Right cardiac atrium (tissue), 5 donors: Measurements from ENCODE around the gene NUDT15. TPM values are rescaled to one million over a fixed set of nuclear protein-coding genes. Genes with fewer than 3 reads are reported as not detected.
"Not testable (repeated sequence)": the region's sequence is repeated elsewhere in the genome, so short reads cannot be mapped to it uniquely, and the experiment has no call there.

ENCODE experiments used
- ATAC-seq, 2 donors: fragments of 200-7000 bp; cut with Tn5 transposase; one replicate each; pipeline versions ENCODE4 v1.8.0 to v1.9.1; 2020; ENCODE audit warnings: moderate library complexity in 2 of 2, mild to moderate bottlenecking in 1 of 2
- DNase-seq, 3 donors: peaks; one replicate each; pipeline ENCODE4 v3.0.0-alpha.2; 2020
- H3K27ac ChIP-seq: one replicate; pipeline ENCODE4 v1.5.1; 2013; ENCODE audit warnings: mild to moderate bottlenecking, low read length, control low read depth, moderate library complexity
- H3K27me3 ChIP-seq: one replicate; pipeline ENCODE4 v1.6.1; 2013; ENCODE audit not compliant: control insufficient read depth, insufficient read depth
- H3K4me1 ChIP-seq: one replicate; pipeline ENCODE4 v1.6.1; 2013; ENCODE audit warnings: low read length; ENCODE audit not compliant: control insufficient read depth, insufficient read depth
- H3K4me3 ChIP-seq: one replicate; pipeline ENCODE4 v1.5.1; 2013; ENCODE audit warnings: low read length, control low read depth
- H3K9me3 ChIP-seq: one replicate; pipeline ENCODE4 v1.6.1; 2013; ENCODE audit warnings: low read length; ENCODE audit not compliant: control insufficient read depth
- WGBS: extraction: QIAGEN DNeasy Blood & Tissue Kit; methylation state at CpG from one replicate; pipeline ENCODE4 v1.1.7; 2013; 5-methylcytosine and 5-hydroxymethylcytosine counted together
- intact Hi-C, 4 donors: fragments of 100-400 bp; cut with DNase I; formaldehyde crosslinking; loops; one replicate each; pipeline versions ENCODE4 v1.11.0 to v1.14.0; 2022 to 2023
- long read RNA-seq, 4 donors: library from polyadenylated mRNA; unstranded; transcript quantifications; one replicate each; pipeline ENCODE4 v2.0.0, GENCODE V29; 2020 to 2021
- polyA plus RNA-seq: library from polyadenylated mRNA; stranded (reverse); fragments of 200-250 nt; gene quantifications from one replicate; pipeline ENCODE4 v1.2.3, GENCODE V29; 2013
- total RNA-seq, 4 donors: library from RNA; stranded (reverse); fragmentation: NEBNext Ultra II Directional; extraction: Animal tissue kit (Norgen Biotek cat#: 25700); gene quantifications; one replicate each; pipeline ENCODE4 v1.2.1, GENCODE V29; 2021
- donor health status: healthy with polysubstance abuse.
- donor health status: DM: no; HTN: yes; CAD: no.
- donor health status: DM: no; HTN: no; CAD: no.
- donor health status: DM: no; HTN: yes; CAD: no; lungs with severe emphysema.
- donor health status: DM: yes; HTN: yes; CAD: no.

Gene NUDT15
- 10 to 100 TPM in 1 of 4 donors, 1 to 10 TPM in 3; 8.0 to 10.6 (median 9.1) TPM for total RNA-seq
- polyA plus RNA-seq, result 13.6 TPM
- long read RNA-seq, donor 1, transcript NUDT15-201 (3 exons, 2,098 nt), result major isoform, 15 of 21 reads
- long read RNA-seq, donor 1, partial matches to known transcripts, result 4 of 21 reads
- long read RNA-seq, donor 1, other reads (novel, unspliced or antisense), result 2 of 21 reads
- long read RNA-seq, donor 2, transcript NUDT15-201 (3 exons, 2,098 nt), result major isoform, 15 of 17 reads
- long read RNA-seq, donor 2, partial matches to known transcripts, result 1 of 17 reads
- long read RNA-seq, donor 2, other reads (novel, unspliced or antisense), result 1 of 17 reads
- long read RNA-seq, donor 3, transcript NUDT15-201 (3 exons, 2,098 nt), result major isoform, 64 of 65 reads
- long read RNA-seq, donor 3, partial matches to known transcripts, result 1 of 65 reads
- long read RNA-seq, donor 3, other reads (novel, unspliced or antisense), result 0 of 65 reads
- long read RNA-seq, donor 4, transcript NUDT15-201 (3 exons, 2,098 nt), result major isoform, 7 of 8 reads
- long read RNA-seq, donor 4, partial matches to known transcripts, result 0 of 8 reads
- long read RNA-seq, donor 4, other reads (novel, unspliced or antisense), result 1 of 8 reads

GRCh38 chr13:48037346-48038173 is at the start of gene NUDT15:
Gene NUDT15, plus strand, starts transcription at chr13:48037726. Its CDS starts 21 bp downstream, at chr13:48037747.
- no peaks in the 10 kb centered on the region for H3K27me3 ChIP-seq
- intact Hi-C loops, result no loop called here
- DNase-seq, result peak; percentile 96 to 98 (median 98)
- H3K4me1 ChIP-seq, result no peaks in the 10 kb centered on the region
- H3K9me3 ChIP-seq, result no peaks in the 10 kb centered on the region
- H3K27ac ChIP-seq, result peak within 1 kb of the TSS; percentile 95
- WGBS, result under 1% methylated on average over 82 of the region's 82 CpGs
- H3K4me3 ChIP-seq, result peak within 1 kb of the TSS; percentile 57
- peak; percentile 99 for ATAC-seq

GRCh38 chr13:47990427-47990826 is 47.1 kb upstream of the NUDT15 start:
- Histone ChIP-seq H3K9me3 (no peaks in the 10 kb centered on the region), H3K4me1 (peaks cover 5% of the 10 kb centered on the region), H3K4me3 (no peak overlapping the region), H3K27me3 (no peaks in the 10 kb centered on the region), H3K27ac (no peak overlapping the region)
- 87% methylated on average over 1 of the region's 1 CpG for WGBS
- ATAC-seq (no peak), DNase-seq (no peak)
- intact Hi-C loops, result no loop called here

DNA sequence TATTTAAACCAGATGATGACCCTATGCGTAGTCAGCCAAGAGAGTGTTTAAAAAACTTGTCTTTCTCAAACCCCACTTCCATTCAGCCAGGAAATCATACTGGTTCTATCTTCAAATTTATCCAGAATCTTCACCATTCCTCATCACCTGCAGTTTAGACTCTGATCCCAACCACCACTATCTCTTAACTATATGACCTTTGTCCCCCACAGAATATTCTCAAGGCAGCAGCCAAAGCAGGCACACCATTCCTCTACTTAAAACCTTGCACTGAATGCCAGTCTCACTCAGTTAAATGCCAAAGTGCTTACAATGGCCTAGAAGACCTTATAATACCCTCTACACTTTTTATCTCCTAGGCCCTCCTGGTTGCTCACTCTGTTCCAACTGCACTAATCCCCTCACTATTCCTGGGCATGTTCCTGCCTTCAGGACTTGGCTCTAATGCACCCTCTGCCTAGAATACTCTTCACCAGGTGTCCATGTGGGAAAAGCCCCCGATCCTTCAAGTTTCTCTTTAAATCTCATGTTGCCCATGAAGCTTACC is 46.5 kb upstream of the NUDT15 start:
- DNase-seq (no peak), ATAC-seq (peak in 1 of 2 donors; percentile 33)
- 97% methylated on average over 2 of the region's 2 CpGs for WGBS
- peaks cover 5% of the 10 kb centered on the region for H3K4me1 ChIP-seq
- H3K27me3 ChIP-seq, result no peaks in the 10 kb centered on the region
- H3K4me3 ChIP-seq, result no peak overlapping the region
- H3K27ac ChIP-seq, result no peak overlapping the region
- H3K9me3 ChIP-seq, result no peaks in the 10 kb centered on the region
- intact Hi-C loops, result no loop called here

- DNase-seq (no peak), ATAC-seq (no peak)
- Histone ChIP-seq H3K4me1 (peaks cover 5% of the 10 kb centered on the region), H3K27me3 (no peaks in the 10 kb centered on the region), H3K9me3 (no peaks in the 10 kb centered on the region), H3K4me3 (no peak overlapping the region), H3K27ac (no peak overlapping the region)
- 93% methylated on average over 4 of the region's 4 CpGs for WGBS
- intact Hi-C loops, result no loop called here
Observed at GRCh38 chr13:47991859-47992258, 45.7 kb upstream of the NUDT15 start.

- DNase-seq, result peak in 2 of 3 donors; percentile 49 to 54
- no peaks in the 10 kb centered on the region for H3K9me3 ChIP-seq
- intact Hi-C loops, result no loop called here
Observed at GRCh38 chr13:47997384-47997783, 40.1 kb upstream of the NUDT15 start.

DNA sequence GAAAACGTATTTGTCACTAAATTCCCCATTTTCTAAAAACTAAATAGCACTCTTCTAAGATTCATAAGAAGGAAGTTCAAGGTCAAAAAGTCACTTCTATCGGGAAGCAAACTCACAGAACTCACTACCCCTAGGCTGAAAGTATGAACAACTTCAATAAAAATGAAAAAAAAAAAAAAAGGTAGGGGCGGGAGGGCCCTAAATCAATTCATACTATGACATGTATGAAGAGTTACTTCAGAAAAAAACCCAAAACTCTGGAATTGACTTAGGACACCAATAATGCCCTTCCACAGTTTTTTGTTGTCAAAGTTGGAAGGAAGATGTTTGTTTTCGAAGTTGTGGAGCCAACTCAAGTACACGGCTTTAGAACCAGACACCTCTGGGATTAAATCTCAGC is 37.6 kb upstream of the NUDT15 start:
- DNase-seq, result no peak
- Histone ChIP-seq H3K9me3 (no peaks in the 10 kb centered on the region), H3K4me1 (no peaks in the 10 kb centered on the region), H3K27ac (no peak overlapping the region), H3K27me3 (no peaks in the 10 kb centered on the region), H3K4me3 (peak overlapping the region; percentile 66)
- intact Hi-C loops, result no loop called here
- 40% methylated on average over 5 of the region's 5 CpGs for WGBS
- ATAC-seq, result no peak

More at GRCh38 chr13:47997384-47997783, 40.1 kb upstream of the NUDT15 start:
- Histone ChIP-seq H3K4me3 (no peak overlapping the region), H3K27me3 (no peaks in the 10 kb centered on the region), H3K27ac (no peak overlapping the region), H3K4me1 (no peaks in the 10 kb centered on the region)
- 80% methylated on average over 2 of the region's 2 CpGs for WGBS
- ATAC-seq, result peak; percentile 28 to 43

DNA sequence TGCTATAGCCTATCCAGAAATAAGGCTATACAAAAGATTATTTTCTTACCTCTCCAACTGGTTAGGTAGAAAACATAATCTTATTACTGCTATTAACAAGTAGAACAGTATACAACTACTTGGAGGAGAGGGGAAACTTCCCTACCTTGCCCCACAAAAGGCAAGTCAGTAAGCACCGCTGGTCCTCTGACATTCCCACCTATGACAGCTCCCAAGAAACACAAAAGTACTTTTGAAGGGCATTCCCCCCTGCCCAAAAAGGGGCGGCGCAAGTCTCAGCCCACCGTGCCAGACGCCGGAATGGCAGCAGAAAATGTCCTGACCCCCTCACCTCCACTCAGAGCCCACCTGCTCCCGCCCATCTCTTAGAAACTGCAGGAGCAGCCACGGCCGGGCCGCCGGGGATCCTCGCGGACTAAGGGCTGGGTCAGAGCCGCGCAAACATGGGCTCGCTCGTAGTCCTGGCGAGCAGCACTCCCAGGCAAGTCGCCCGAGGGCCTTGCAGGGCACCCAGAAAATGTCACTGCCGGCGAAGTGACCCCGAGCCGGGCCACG is 36.9 kb upstream of the NUDT15 start:
- Histone ChIP-seq H3K27me3 (no peaks in the 10 kb centered on the region), H3K27ac (peak overlapping the region; percentile 38), H3K4me1 (no peaks in the 10 kb centered on the region), H3K9me3 (no peaks in the 10 kb centered on the region), H3K4me3 (peak overlapping the region; percentile 66)
- intact Hi-C loops, result no loop called here
- ATAC-seq (peak; percentile 59 to 60), DNase-seq (no peak)
- under 1% methylated on average over 25 of the region's 25 CpGs for WGBS

- WGBS, result 6% methylated on average over 52 of the region's 52 CpGs
- ATAC-seq (peak; percentile 100), DNase-seq (peak; percentile 93 to 98 (median 97))
- H3K4me3 ChIP-seq, result peak within 1 kb of the TSS; percentile 66
- H3K27ac ChIP-seq, result peak within 1 kb of the TSS; percentile 38
- intact Hi-C loops, result no loop called here
- no peaks in the 10 kb centered on the region for H3K4me1 ChIP-seq
- H3K9me3 ChIP-seq, result no peaks in the 10 kb centered on the region
- H3K27me3 ChIP-seq, result no peaks in the 10 kb centered on the region
Observed at GRCh38 chr13:48001114-48001881, 36.2 kb upstream of the NUDT15 start, which contains the start of gene SUCLA2. Gene SUCLA2, minus strand, starts transcription at chr13:48001273. Its CDS starts 4 bp downstream, at chr13:48001269.

DNA sequence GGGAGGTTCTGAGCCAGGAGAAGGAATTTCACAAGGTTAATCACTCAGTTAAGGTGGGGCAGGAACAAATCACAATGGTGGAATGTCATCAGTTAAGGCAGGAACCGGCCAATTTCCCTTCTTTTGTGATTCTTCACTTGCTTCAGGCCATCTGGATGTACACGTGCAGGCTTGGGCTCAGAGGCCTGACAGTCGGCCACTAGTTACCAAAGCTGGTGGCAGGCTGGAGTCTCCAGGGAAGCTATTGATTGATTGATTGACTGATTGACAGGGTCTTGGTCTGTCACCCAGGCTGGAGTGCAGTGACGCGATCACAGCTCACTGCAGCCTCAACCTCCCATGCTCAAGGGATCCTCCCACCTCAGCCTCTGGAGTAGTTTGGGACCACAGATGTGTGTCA is 35.5 kb upstream of the NUDT15 start:
- 52% methylated on average over 5 of the region's 5 CpGs for WGBS

DNA sequence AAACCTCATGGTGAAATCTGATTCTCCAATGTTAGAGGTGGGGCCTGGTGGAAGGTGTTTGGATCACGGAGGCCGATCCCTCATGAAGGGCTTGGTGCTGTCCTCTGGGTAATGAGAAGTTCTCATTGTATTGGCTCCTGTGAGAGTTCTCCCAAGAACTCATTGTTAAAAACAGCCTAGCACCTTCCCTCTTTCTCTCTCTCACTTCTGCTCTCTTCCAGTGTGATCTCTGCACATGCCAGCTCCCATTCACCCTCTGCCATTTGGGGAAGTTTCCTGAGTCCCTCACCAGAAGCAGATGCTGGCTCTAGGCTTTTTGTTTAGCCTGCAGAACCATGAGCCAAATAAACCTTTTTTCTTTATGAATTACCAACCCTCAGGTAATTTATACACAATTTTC is 33.3 kb upstream of the NUDT15 start:
- no peak for ATAC-seq

More for the DNA sequence above, 35.5 kb upstream of the NUDT15 start:
- ATAC-seq, H3K27ac ChIP-seq, H3K4me1 ChIP-seq, H3K27me3 ChIP-seq, intact Hi-C loops, H3K4me3 ChIP-seq, H3K9me3 ChIP-seq: not testable (repeated sequence)
- peak in 2 of 3 donors; percentile 13 to 33 for DNase-seq

More for the DNA sequence above, 33.3 kb upstream of the NUDT15 start:
- intact Hi-C loops, result no loop called here
- no peak overlapping the region for H3K4me3 ChIP-seq
- WGBS, result 89% methylated on average over 2 of the region's 2 CpGs
- H3K27ac ChIP-seq, result no peak overlapping the region
- no peaks in the 10 kb centered on the region for H3K4me1 ChIP-seq
- no peak for DNase-seq
- no peaks in the 10 kb centered on the region for H3K9me3 ChIP-seq
- H3K27me3 ChIP-seq, result no peaks in the 10 kb centered on the region
